Measurements from ENCODE around the gene TRMT13.
A peak's percentile ranks its signal among the peaks of the same experiment; 100 is the strongest.

TRMT13 gene, protein sequence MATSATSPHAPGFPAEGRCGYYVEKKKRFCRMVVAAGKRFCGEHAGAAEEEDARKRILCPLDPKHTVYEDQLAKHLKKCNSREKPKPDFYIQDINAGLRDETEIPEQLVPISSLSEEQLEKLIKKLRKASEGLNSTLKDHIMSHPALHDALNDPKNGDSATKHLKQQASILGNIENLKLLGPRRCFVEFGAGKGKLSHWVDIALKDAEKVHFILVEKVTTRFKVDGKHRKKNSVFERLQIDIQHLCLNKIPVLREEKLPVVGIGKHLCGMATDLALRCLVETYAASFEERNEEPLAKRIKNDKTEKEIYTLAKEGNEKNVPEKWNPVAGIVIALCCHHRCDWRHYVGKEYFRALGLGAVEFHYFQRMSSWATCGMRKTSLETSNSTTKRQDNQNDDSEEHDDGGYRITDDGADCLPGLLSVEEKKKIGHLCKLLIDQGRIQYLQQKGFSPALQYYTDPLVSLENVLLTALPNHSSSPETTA

DNA sequence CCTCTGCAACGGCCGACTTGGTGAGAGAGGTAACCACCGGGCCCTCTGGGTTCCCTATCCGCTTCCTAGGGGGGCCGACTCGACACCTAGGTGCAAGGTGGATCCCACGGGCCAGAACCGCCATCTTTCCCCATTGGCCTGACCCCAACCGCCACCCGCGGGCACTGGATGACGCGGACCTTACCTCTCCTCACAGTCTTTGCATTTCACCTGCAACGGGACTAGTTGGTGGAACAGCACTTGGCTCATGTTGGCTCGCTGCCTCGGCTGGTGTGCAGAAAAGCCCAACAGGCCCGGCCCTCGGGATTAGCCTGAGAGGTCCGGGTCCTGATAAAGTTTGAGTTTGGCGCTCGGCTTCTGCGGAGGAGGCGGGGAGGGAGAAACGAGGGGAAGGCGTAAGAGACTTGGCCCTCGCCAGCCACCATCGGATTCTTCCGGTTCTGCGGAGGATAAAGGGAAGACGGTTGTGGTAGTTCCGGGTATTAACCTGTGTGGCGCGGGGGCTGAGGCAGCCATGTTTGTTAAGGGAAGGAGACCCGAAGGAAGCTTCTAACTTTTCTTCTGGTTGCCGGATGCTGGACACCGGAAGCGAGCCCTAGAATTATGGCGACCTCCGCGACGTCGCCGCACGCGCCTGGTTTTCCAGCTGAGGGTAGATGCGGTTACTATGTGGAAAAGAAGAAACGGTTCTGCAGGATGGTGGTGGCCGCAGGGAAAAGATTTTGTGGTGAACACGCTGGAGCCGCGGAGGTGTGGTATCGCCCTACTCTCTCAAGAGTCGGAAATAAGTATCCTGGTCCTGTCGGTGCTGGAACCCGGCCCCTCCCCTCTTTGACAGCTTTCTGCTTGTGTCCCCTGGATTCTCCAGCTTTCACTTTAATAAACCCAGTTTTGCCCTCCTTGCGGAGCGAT lies at the start of gene TRMT13, which contains the start of gene SASS6:
TSS of gene TRMT13 (plus strand) at position 598 of the 912 bp plus-strand sequence. CDS start at position 604, 6 bp downstream.
TSS of gene SASS6 (minus strand) at position 365 of the 912 bp plus-strand sequence. CDS start at position 249, 116 bp downstream.
- peak; percentile 85 to 86 for DNase-seq (ENCODE audit: low read depth in 2 of 2)

DNA sequence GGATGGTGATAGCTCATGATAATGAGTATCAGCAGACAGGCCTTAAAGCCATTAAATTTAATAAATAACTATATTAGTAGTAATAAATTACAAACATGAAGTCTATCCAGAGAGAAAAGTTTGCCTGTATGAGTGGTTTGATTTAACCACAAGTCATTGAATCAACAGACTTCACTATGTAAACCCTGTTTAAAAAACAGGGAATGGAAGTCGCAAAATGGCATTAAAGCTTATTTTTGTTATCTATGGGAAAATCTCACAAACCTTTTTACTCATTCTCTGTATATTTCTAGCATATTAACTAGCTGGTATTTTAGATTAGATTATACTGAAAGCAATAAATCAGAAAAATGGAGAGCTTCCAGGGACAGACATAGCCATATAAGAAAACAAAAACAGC lies 45.6 kb upstream of the TRMT13 start:
- no peak for DNase-seq (ENCODE audit: low read depth in 2 of 2)

DNA sequence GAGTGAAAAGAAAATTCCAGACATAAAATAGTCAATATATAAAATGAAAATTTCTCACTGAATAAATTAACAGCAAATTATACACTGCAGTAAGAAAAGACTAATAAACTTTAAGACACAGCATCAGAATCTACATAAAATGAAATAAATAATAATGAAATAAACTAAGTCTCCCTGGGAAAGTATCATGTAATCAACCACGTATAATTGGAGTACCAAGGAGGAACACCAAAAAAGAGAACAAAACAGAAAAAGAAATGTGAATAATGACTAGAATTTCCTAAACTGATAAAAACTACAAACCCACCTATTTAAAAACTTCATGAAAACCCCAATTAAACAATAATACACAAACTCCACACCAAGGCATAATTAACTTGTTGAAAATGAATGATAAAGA lies 43.9 kb upstream of the TRMT13 start:
- DNase-seq (ENCODE audit: low read depth in 2 of 2): no peak

DNA sequence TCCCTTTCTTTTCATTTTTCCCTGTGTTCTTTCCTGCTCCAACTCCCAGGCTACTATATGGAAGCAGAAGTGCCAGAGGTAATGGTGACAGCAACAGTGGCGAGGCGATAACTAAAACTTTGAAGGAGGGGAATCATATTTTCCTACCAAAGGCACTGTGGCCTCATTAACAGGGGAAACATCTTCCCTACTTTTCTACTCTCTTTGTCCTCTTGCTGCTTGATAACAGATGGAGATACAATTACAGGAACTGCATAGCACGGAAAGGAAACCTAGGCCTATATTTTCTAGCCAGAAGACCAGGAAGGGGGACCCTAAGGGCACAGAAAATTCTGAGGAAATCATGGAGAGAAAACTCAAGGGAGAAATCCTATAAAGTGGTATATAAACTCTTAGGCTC lies 42.5 kb upstream of the TRMT13 start:
- no peak for DNase-seq (ENCODE audit: low read depth in 2 of 2)

DNA sequence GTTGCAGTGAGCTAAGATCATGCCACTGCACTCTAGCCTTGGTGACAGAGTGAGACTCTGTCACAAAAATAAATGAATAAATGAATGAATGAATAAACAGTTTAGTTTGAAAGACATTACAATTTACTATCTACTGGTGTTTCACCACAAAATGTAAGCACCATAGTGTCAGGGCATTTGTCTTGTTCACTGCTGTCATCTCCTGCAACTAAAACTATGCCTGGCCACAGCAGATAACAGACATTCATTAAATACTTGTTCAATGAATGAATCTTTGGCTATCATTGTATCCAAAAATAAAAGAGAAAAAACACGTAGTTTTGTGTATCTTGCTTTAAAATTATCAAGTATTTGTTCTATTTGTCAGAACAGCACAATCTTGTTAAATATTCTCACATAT lies 32.8 kb upstream of the TRMT13 start:
- no peak for DNase-seq (ENCODE audit: low read depth in 2 of 2)

DNA sequence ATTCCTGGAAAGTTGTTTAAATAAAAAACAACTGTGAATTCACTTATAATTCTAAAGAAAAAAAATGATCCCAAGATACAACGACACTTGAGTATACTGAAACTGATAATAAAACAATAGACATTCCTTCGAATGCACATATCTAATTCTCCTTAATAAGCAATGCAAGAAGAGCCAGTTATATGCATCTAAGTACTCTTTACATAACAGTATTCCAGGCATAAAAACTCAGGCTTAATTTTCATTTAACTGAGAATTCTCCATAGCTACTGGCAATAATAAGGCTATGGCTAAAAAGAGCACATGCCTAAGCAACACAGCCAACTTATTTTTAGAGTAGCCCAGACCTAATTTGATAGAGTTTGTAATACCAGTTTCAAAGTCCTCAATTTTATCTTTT lies 31.4 kb upstream of the TRMT13 start:
- no peak for DNase-seq (ENCODE audit: low read depth in 2 of 2)

DNA sequence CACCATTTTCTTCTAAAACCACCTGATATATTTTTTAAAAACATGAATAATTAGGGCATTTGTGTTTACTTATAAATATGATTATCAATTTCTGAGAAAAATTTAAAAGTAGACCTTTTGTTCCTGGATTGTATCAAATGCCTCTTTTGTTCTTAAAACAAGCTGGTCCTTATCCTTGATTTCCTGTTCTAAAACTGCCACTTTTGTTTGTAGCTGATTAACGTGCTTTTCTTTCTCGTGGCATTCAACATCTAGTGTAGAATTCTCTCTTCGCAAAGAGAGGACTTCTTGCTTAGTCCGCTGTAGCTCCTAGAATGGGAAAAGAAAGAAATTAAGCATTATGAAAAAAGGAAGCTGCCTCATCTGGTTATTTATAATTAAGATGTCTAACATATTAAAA lies 25.3 kb upstream of the TRMT13 start:
- no peak for DNase-seq (ENCODE audit: low read depth in 2 of 2)

DNA sequence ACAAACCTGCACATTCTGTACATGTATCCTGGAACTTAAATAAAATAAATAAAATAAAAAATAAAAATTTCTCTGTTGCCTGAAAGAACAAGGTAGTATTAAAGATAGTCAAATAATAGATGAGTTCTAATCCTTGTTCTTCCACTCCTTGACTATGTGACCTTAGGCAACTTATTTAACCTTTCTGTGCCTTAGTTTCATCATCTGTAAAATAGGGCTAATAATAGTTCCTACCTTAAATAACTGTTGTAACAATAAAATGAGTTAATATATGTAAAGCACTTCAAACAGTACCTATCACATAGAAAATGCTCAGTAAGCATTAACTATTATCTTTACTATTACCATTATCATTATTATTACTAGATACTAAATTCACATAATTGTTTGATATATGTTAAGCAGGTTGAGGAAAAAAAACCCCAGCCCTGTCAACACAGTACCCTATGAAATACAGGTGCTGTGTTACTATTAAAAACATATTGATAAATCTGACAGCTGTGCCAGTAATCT lies 23.4 kb upstream of the TRMT13 start:
- DNase-seq (ENCODE audit: low read depth in 2 of 2): no peak

DNA sequence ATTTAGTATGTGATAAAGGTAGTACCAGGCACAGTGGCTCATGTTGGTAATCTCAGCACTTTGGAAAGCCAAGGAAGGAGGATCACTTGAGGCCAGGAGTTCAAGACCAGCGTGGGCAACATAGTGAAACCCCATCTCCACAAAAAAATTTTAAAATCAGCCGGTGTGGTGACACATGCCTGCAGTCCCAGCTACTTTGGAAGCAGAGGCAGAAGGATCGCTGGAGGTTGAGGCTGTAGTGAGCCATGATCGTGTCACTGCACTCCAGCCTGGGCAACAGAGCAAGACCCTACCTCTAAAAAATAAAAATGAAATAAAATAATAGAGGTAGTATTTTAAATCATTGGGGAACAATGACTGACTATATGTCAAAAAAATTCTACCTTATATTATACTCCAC lies 17.4 kb upstream of the TRMT13 start:
- no peak for DNase-seq (ENCODE audit: low read depth in 2 of 2)

DNA sequence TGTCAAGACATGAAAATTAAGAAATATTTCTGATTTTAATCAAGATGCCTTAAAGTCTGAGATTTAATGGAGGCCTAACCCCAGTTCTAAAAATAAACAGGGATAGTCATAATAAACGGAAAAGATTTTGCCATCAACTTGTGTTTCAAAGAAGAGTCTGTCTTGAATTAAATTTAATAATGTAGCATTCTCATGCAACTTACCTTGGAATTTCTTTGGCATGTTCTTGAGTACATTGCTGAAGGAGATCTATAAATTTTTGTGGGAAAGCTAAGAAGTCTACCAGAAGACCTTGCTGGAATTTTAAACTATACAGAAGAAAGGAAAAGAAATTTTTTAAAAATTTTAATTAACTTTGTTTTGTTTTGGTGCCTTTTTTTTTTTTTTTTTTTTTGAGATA lies 10.8 kb upstream of the TRMT13 start:
- no peak for DNase-seq (ENCODE audit: low read depth in 2 of 2)

DNA sequence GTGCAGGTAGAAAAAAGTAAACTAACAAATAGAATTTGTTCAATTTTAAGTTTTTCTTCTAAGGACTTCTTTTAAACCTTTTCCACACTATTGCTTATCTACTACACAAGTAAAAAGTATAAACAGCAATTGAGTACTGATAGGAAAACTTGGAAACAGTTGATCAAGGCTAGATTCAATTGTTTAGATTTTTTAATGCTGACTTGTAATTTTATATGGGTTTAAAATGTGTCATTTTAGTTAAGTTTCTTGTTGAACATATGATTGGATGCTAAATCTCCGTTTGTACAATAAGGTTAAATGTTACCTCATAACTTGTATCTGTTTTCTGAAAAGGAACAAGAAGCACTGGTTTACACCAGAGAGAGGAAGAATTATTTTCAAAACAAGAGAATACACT lies 5.7 kb upstream of the TRMT13 start:
- DNase-seq (ENCODE audit: low read depth in 2 of 2): no peak

DNA sequence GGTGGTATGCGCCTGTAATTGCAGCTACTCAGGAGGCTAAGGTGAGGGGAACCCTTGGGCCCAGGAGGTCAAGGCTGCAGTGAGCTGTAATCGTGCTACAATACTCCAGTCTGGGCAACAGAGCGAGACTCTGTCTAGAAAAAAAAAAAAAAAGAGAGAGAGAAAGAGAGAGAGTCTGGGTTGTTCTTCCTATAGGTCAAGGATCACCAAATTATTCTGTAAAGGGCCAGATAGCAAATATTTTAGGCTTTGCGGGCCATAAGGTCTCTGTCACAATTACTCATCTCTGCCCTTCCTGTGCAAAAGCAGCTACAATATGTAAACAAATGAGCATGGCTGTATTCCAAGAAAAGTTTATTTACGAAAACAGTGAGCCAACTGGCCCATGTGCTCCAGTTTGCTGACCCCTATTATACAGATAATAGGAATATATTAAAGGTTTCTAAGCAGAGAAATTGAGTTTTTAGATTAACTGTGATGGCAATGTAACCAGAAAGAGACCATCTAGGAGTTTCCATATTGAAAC lies 2.3 kb upstream of the TRMT13 start:
- no peak for DNase-seq (ENCODE audit: low read depth in 2 of 2)

DNA sequence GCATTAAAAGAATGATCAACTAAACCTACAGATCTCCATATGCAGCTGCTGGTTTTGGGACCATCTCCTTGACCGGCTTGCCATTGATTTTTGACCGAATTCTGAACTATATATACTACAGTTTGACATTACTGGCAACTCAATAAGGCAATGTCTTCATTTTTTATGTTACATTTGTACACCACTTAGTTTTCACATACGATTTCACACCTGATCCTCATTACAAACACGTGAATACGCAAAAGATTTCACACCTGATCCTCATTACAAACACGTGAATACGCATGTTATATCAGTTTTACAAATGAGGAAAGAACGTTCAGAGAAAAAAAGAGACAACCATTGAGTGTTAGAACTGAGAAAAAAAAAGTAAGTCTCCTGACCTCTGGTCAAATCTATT lies 1.3 kb upstream of the TRMT13 start:
- no peak for DNase-seq (ENCODE audit: low read depth in 2 of 2)

DNA sequence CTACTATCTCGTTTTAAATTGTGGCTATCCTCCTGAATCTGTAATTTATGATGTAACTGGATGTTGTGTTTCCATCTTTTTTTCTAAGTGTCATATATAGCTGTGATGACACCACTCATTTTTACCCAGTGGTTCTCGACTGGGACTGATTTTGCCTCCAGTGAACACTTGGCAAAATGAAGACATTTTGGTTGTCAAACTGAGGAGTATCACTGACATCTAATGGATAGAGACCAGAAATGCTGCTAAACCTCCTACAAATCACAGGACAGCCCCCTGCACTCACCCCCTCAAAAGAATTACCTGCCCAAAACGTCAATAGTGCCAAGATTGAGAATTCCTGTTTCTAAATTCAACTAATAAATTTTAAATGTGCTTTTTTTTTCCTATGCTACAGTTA lies 1.9 kb downstream of the TRMT13 start:
- no peak for DNase-seq (ENCODE audit: low read depth in 2 of 2)

DNA sequence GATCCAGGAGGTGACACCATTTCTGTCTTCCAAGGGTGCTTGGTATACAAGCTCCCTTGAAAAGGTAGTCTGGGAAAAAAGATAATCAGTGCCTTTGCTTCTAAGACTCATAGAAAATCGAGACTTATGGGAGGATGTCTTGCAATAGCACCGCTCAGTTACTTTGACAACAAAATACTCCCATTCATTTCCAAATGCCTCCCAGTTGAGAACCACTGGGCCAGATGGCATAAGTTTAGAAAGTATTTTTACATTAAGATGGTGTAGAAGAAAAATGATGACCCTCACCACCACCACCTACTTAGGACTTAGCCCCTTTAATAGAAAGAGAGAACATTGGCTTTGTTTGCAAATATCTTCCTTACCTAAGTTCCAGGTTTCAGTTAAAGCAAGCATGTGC lies 4.6 kb downstream of the TRMT13 start:
- DNase-seq (ENCODE audit: low read depth in 2 of 2): no peak

DNA sequence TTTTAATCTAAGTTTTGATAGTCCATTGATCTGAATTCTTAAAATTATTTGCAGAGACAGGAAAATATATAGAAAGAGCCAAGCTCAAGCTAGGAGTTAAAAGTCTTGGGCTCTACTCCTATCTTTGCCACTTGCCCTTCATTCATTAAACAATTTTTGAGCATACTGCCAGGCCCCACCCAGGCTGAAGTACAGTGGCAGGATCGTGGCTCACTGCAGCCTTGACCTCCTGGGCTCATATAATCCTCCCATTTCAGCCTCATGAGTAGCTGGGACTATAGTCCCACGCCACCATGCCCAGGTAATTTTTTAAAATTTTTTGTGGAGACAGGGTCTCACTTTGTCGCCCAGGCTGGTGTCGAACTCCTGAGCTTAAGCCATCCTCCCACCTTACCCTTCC lies 8.2 kb downstream of the TRMT13 start:
- no peak for DNase-seq (ENCODE audit: low read depth in 2 of 2)

DNA sequence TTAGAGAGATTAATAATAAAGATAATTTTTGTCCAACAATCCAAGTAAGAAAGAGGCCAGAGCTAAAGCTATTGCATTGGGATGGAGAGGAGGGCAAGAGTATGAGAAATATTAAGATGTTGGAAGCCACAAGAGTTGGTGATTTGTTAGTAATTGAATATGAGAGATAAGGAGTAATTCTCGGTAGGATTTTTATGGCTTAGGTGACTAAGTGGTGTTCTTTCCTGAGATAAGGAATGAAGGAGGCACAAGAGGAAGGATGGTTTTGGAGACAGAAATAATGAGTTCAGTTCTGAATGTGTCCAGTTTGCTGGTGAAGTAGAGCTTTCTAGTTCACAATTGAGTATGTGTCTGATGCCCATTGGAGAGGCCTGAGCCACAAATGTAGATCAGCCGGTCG lies 9.4 kb downstream of the TRMT13 start:
- DNase-seq (ENCODE audit: low read depth in 2 of 2): no peak

DNA sequence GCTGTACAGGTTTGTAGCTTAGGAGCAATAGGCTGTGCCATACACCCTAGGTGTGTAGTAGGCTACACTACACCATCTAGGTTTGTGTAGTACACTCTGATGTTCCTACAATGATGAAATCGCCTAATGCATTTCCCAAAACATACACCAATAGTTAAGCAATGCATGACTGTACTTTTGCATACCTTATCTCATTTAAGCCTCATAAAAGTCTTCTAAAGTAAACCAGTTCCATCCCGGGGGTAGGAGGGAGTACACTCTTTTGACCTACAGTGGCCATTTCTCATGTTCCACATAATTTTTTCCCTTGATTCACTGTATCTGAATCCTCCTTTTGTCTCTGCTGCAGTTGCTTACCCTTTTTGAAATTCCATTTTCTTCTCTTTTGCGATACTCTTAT lies 12.2 kb downstream of the TRMT13 start:
- DNase-seq (ENCODE audit: low read depth in 2 of 2): no peak

DNA sequence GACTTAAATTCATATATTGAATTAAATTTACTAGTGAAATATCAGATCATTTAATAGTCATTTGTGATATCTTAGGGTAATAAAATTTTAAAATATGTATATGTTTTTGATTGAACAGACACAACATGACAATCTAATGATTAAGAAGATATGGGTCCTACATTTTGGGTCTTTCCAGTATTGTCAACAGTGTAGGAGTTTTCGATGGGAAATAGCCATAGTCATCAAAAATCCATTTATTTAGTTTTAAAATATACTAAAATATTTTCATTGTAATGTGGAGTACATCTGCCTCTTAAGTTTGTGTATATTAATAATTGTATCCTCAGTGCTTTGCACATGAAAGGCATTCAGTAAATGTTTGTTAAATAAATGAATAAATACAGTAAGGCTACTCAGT lies 14.0 kb downstream of the TRMT13 start:
- no peak for DNase-seq (ENCODE audit: low read depth in 2 of 2)

DNA sequence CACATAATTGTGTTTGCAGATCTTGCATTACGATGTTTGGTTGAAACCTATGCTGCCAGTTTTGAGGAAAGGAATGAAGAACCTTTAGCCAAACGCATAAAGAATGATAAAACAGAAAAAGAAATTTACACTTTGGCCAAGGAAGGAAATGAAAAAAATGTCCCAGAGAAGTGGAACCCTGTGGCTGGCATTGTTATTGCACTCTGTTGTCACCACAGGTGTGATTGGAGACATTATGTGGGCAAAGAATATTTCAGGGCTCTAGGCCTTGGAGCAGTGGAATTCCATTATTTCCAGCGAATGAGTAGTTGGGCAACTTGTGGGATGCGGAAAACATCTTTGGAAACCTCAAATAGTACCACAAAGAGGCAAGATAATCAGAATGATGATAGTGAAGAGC lies 14.9 kb downstream of the TRMT13 start:
- no peak for DNase-seq (ENCODE audit: low read depth in 2 of 2)

DNA sequence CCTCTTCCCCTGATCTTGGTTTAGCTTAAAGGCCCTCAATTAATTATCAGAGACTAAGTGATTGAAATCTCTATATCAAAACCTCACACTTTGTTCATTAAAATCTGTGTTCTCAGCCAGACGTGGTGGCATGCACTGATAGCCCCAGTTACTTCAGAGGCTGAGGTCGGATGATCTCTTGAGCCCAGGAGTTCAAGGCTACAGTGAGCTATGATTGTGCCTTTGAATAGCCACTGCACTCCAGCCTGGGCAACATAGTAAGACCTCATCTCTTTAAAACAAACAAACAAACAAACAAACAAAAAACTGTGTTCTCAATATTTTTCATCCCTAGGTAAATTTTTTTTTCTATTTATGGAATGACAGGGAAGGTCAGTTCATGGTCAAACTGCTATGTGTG lies 18.7 kb downstream of the TRMT13 start:
- no peak for DNase-seq (ENCODE audit: low read depth in 2 of 2)

DNA sequence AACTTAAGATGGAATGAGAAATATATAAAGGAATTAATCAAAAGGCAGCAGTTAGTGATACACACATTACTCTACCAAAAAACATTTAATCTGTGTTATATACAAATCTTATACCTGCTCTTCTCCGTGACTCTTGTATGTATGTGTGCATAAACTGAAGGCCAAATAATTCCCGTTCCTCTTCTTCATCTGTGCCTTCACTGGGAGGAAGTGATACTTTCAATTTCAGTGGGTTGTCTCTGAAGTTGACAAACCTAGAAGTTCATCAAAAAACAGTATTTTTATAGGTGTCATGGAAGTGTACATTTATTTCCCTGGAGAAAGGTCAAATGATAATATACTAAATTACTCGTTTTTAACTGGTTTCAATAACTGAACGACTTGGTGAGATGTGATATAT lies 19.3 kb downstream of the TRMT13 start:
- DNase-seq (ENCODE audit: low read depth in 2 of 2): no peak
